IMR-90 (cell line): ENCODE data around the gene CHST3. TPM values are rescaled to one million over a fixed set of nuclear protein-coding genes. Genes with fewer than 3 reads are reported as not detected.

ENCODE experiments used
- ATAC-seq: fragments of 200-7000 bp; cut with Tn5 transposase; 2 replicates; pipeline ENCODE4 v1.9.1; 2020; ENCODE audit warnings: low read depth, mild to moderate bottlenecking, moderate library complexity
- BruUV-seq: library from RNA; stranded (reverse); fragments of 400-500 nt; replicated peaks from 2 replicates; lab custom pipeline; 2021; lab: Mats Ljungman, UMichigan
- CTCF ChIA-PET: fragments of 300-600 bp; formaldehyde crosslinking; extraction: SDS; loops from one replicate; lab custom pipeline; 2021; ENCODE audit warnings: antibody characterized with exemption; lab: Yijun Ruan, JAX
- POLR2A ChIA-PET: fragments of 300-600 bp; sonication (Branson Sonifier 250); formaldehyde crosslinking; loops from one replicate; lab custom pipeline; 2022; ENCODE audit warnings: antibody characterized with exemption; ENCODE audit not compliant: unreplicated experiment; lab: Charles Lee
- DNase-seq: peaks from one replicate; pipeline ENCODE4 v3.0.0; 2013
- H2AFZ ChIP-seq: replicated peaks from 2 replicates; pipeline ENCODE3; 2013; ENCODE audit warnings: low read length, mild to moderate bottlenecking; ENCODE audit not compliant: poor library complexity
- H2AK5ac ChIP-seq: 2 replicates; pipeline ENCODE4 v1.6.1; 2013; ENCODE audit warnings: low read depth, low read length, inconsistent platforms
- H2AK9ac ChIP-seq: replicated peaks from 2 replicates; pipeline ENCODE3; 2013; ENCODE audit warnings: mild to moderate bottlenecking, low read depth, low read length, moderate library complexity; ENCODE audit not compliant: poor library complexity
- H2BK120ac ChIP-seq: 2 replicates; pipeline ENCODE4 v1.6.1; 2013; ENCODE audit warnings: low read depth, low read length, inconsistent platforms
- H2BK15ac ChIP-seq: 3 replicates; pipeline ENCODE4 v1.6.1; 2013; ENCODE audit warnings: low read depth, low read length, inconsistent platforms
- H2BK20ac ChIP-seq: 2 replicates; pipeline ENCODE4 v1.6.1; 2013; ENCODE audit warnings: low read depth, mild to moderate bottlenecking, inconsistent platforms, low read length, moderate library complexity
- H2BK5ac ChIP-seq: 2 replicates; pipeline ENCODE4 v1.6.1; 2013; ENCODE audit warnings: mild to moderate bottlenecking, low read depth, low read length, inconsistent platforms; ENCODE audit not compliant: poor library complexity, severe bottlenecking
- H3K14ac ChIP-seq: replicated peaks from 2 replicates; pipeline ENCODE4 v1.6.1; 2013; ENCODE audit warnings: low read depth, low read length, inconsistent platforms
- H3K18ac ChIP-seq: 2 replicates; pipeline ENCODE4 v1.6.1; 2013; ENCODE audit warnings: low read depth, low read length, control low read depth
- H3K23ac ChIP-seq: 2 replicates; pipeline ENCODE4 v1.6.1; 2013; ENCODE audit warnings: low read depth, low read length, inconsistent platforms
- H3K27ac ChIP-seq: 2 replicates; pipeline ENCODE4 v1.5.1; 2013; ENCODE audit warnings: mild to moderate bottlenecking, control low read depth, low read length; ENCODE audit not compliant: insufficient read depth
- H3K27me3 ChIP-seq: 2 replicates; pipeline ENCODE4 v1.6.1; 2013; ENCODE audit warnings: low read length; ENCODE audit not compliant: control insufficient read depth, insufficient read depth
- H3K36me3 ChIP-seq: 2 replicates; pipeline ENCODE4 v1.6.1; 2013; ENCODE audit warnings: low read length, mixed read lengths; ENCODE audit not compliant: control insufficient read depth, insufficient read depth
- H3K4ac ChIP-seq: 2 replicates; pipeline ENCODE4 v1.6.1; 2013; ENCODE audit warnings: low read depth, low read length, inconsistent platforms
- H3K4me1 ChIP-seq: 2 replicates; pipeline ENCODE4 v1.6.1; 2013; ENCODE audit warnings: low read length, mixed read lengths; ENCODE audit not compliant: control insufficient read depth, insufficient read depth
- H3K4me2 ChIP-seq: 2 replicates; pipeline ENCODE4 v1.6.1; 2013; ENCODE audit warnings: low read depth, mild to moderate bottlenecking, control low read depth, low read length, moderate library complexity
- H3K4me3 ChIP-seq: 2 replicates; pipeline ENCODE4 v1.5.1; 2013; ENCODE audit warnings: low read depth, mild to moderate bottlenecking, control low read depth, low read length, moderate library complexity; ENCODE audit not compliant: insufficient read depth
- H3K56ac ChIP-seq: 2 replicates; pipeline ENCODE4 v1.6.1; 2013; ENCODE audit warnings: low read length, inconsistent platforms; ENCODE audit not compliant: insufficient read depth; ENCODE audit errors: extremely low read depth
- H3K79me1 ChIP-seq, 2 experiments: 2 replicates each; pipeline ENCODE4 v1.6.1; 2013; ENCODE audit warnings: low read length in 2 of 2, inconsistent platforms in 1 of 2, low read depth in 1 of 2
- H3K9ac ChIP-seq: 2 replicates; pipeline ENCODE4 v1.6.1; 2013; ENCODE audit warnings: low read depth, low read length, control low read depth
- H3K9me1 ChIP-seq: 2 replicates; pipeline ENCODE4 v1.6.1; 2013; ENCODE audit warnings: low read length, inconsistent platforms; ENCODE audit not compliant: insufficient read depth
- H3K9me3 ChIP-seq: 2 replicates; pipeline ENCODE4 v1.6.1; 2013; ENCODE audit warnings: low read length; ENCODE audit not compliant: control insufficient read depth, insufficient read depth
- H4K20me1 ChIP-seq: 2 replicates; pipeline ENCODE4 v1.6.1; 2013; ENCODE audit warnings: low read length, inconsistent platforms; ENCODE audit not compliant: insufficient read depth
- H4K5ac ChIP-seq: 2 replicates; pipeline ENCODE4 v1.6.1; 2013; ENCODE audit warnings: mild to moderate bottlenecking, low read depth, low read length, control low read depth
- H4K8ac ChIP-seq, 2 experiments: 2 replicates each; pipeline ENCODE4 v1.6.1; 2013; ENCODE audit warnings: low read depth in 2 of 2, low read length in 2 of 2, control low read depth in 1 of 2, inconsistent platforms in 1 of 2
- H4K91ac ChIP-seq: 2 replicates; pipeline ENCODE4 v1.6.1; 2013; ENCODE audit warnings: low read depth, low read length, inconsistent platforms; ENCODE audit not compliant: insufficient read depth
- CHD1 ChIP-seq: IDR thresholded peaks from 2 replicates; pipeline ENCODE4 v1.6.1; 2012; ENCODE audit warnings: low read depth, low read length, improper control_type of control experiment
- FOS ChIP-seq: fragments of 150-350 bp; IDR thresholded peaks from 2 replicates; pipeline ENCODE4 v1.6.1; 2016; ENCODE audit warnings: low read depth, low read length
- RCOR1 ChIP-seq: IDR thresholded peaks from 2 replicates; pipeline ENCODE4 v1.6.1; 2012; ENCODE audit warnings: mild to moderate bottlenecking, low read length, improper control_type of control experiment; ENCODE audit not compliant: insufficient replicate concordance
- WGBS, 2 experiments: methylation state at CpG; one replicate each; pipeline versions ENCODE4 v1.1.5 to v1.1.7; 2013; ENCODE audit warnings: missing lambda C conversion rate in 2 of 2; ENCODE audit not compliant: insufficient read length in 1 of 2; ENCODE audit errors: extremely low coverage in 2 of 2; 5-methylcytosine and 5-hydroxymethylcytosine counted together
- dilution Hi-C: fragments of 300-500 bp; cut with HindIII; formaldehyde crosslinking; loops from one replicate; pipeline ENCODE4 v1.14.3; 2018; ENCODE audit warnings: low sequenced_read_pairs; ENCODE audit not compliant: unreplicated experiment
- in situ Hi-C: fragments of 300-500 bp; cut with MboI; formaldehyde crosslinking; loops from 3 replicates; pipeline ENCODE4 v1.14.3; 2019; ENCODE audit warnings: low sequenced_read_pairs, inconsistent platforms, mixed read lengths
- intact Hi-C: fragments of 100-400 bp; cut with micrococcal nuclease; formaldehyde crosslinking; loops from 2 replicates; pipeline ENCODE4 v1.10.0; 2022
- polyA plus RNA-seq, 3 experiments: library from polyadenylated mRNA; depleted of rRNA; stranded (reverse); fragments of >200 nt; gene quantifications; 2 replicates each; pipeline ENCODE4 v1.2.3, GENCODE V29; 2012; ENCODE audit warnings: low replicate concordance in 1 of 3
- total RNA-seq: library from RNA; depleted of rRNA; stranded (reverse); fragments of >200 nt; gene quantifications from 2 replicates; pipeline ENCODE4 v1.2.3, GENCODE V29; 2012
- TF ChIP-seq, protein P1 (sequence below): fragments of 150-350 bp; IDR thresholded peaks from 2 replicates; pipeline ENCODE4 v1.6.1; 2017; ENCODE audit warnings: mild to moderate bottlenecking, antibody characterized with exemption, low read length, low read depth
- TF ChIP-seq, protein P2 (sequence below): fragments of 150-350 bp; IDR thresholded peaks from 2 replicates; pipeline ENCODE4 v1.6.1; 2016; ENCODE audit warnings: low read depth, mild to moderate bottlenecking, low read length, moderate library complexity, borderline replicate concordance
- TF ChIP-seq, protein P3 (sequence below): conservative IDR thresholded peaks from 2 replicates; pipeline ENCODE4 v1.5.1; 2012; ENCODE audit warnings: mild to moderate bottlenecking, low read depth, low read length, improper control_type of control experiment

The CHST3 gene
- total and polyA plus RNA-seq, 2 of the 4 experiments (the other 2 are of a cell fraction) = 8.6 to 9.0 TPM

DNA sequence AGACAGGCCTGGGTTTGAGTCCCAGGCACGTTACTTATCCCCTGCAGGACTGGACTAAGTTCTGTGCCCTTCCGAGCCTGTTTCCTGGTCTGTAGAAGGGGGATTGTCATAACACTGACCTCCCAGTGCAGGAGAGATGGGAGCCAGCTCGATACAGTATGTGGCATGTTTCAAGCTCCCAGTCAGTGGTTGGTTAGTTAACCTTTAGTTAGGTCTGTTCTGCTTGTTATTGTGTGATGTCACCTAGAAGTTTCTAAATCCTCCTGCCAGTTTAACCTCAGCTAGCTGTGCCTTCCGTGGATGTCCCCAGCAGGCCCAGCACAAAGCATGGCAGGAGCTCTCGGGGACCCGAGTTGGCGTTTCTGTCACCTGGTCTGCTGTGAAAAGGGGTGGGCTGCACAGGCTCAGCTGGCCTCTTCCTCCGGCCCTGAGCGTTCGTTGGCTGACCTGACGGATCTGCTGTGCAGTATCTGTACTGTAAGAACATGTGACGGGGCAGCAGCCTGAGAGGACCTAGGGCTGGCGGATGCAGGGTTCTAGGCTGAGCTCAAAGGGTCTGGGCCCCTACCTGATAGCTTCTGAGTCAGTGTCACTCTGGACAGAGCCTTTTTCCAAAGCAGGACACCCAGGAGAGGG lies 71.2 kb downstream of the CHST3 start:
- intact Hi-C loops = no loop called here
- Histone ChIP-seq H2AK9ac (no peak overlapping the region), H2AK5ac (no peak overlapping the region), H3K56ac (no peak overlapping the region), H3K18ac (no peak overlapping the region), H3K4me3 (no peak overlapping the region), H3K23ac (no peak overlapping the region), H2BK20ac (no peak overlapping the region), H2BK5ac (no peak overlapping the region), H3K9me1 (no peaks in the 10 kb centered on the region), H4K20me1 (no peaks in the 10 kb centered on the region), H3K27ac (no peak overlapping the region), H3K9ac (no peak overlapping the region), H2AFZ (no peak overlapping the region), H4K91ac (no peak overlapping the region), H3K79me1 (no peaks in the 10 kb centered on the region), H3K14ac (no peak overlapping the region), H3K4ac (no peak overlapping the region), H3K4me2 (no peak overlapping the region), H4K5ac (no peak overlapping the region), H3K9me3 (no peaks in the 10 kb centered on the region), H3K4me1 (peaks cover 3% of the 10 kb centered on the region), H2BK120ac (no peak overlapping the region), H3K36me3 (no peaks in the 10 kb centered on the region), H4K8ac (no peak overlapping the region), H2BK15ac (no peak overlapping the region), H3K27me3 (peaks cover 27% of the 10 kb centered on the region)
- CTCF ChIA-PET = interaction anchor here (0.7 kb wide), 1 partner anchor 10 kb away, joined by 3 read pairs; no protein-coding TSS in a partner anchor
- no TSS peak for BruUV-seq
- POLR2A ChIA-PET = no interaction called here
- ATAC-seq (no peak), DNase-seq (no peak)
- 82% methylated on average over 6 of the region's 13 CpGs; no CpG with 5 or more reads in 1 of the 2 experiments for WGBS, 2 experiments
- in situ Hi-C loops = no loop called here
- no peak for TF ChIP-seq CHD1
- TF ChIP-seq, protein P1, sequence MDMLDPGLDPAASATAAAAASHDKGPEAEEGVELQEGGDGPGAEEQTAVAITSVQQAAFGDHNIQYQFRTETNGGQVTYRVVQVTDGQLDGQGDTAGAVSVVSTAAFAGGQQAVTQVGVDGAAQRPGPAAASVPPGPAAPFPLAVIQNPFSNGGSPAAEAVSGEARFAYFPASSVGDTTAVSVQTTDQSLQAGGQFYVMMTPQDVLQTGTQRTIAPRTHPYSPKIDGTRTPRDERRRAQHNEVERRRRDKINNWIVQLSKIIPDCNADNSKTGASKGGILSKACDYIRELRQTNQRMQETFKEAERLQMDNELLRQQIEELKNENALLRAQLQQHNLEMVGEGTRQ = no peak
- TF ChIP-seq, protein P2, sequence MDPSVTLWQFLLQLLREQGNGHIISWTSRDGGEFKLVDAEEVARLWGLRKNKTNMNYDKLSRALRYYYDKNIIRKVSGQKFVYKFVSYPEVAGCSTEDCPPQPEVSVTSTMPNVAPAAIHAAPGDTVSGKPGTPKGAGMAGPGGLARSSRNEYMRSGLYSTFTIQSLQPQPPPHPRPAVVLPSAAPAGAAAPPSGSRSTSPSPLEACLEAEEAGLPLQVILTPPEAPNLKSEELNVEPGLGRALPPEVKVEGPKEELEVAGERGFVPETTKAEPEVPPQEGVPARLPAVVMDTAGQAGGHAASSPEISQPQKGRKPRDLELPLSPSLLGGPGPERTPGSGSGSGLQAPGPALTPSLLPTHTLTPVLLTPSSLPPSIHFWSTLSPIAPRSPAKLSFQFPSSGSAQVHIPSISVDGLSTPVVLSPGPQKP = no peak
- TF ChIP-seq, protein P3, sequence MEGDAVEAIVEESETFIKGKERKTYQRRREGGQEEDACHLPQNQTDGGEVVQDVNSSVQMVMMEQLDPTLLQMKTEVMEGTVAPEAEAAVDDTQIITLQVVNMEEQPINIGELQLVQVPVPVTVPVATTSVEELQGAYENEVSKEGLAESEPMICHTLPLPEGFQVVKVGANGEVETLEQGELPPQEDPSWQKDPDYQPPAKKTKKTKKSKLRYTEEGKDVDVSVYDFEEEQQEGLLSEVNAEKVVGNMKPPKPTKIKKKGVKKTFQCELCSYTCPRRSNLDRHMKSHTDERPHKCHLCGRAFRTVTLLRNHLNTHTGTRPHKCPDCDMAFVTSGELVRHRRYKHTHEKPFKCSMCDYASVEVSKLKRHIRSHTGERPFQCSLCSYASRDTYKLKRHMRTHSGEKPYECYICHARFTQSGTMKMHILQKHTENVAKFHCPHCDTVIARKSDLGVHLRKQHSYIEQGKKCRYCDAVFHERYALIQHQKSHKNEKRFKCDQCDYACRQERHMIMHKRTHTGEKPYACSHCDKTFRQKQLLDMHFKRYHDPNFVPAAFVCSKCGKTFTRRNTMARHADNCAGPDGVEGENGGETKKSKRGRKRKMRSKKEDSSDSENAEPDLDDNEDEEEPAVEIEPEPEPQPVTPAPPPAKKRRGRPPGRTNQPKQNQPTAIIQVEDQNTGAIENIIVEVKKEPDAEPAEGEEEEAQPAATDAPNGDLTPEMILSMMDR = no peak
- TF ChIP-seq RCOR1 = no peak
- TF ChIP-seq FOS = no peak
- dilution Hi-C loops = no loop called here
